Stimulated activated CD4-positive, alpha-beta T cell treated with anti-CD3 and anti-CD28 coated beads, Interleukin-1b, Interleukin-23, amount 100 ng/mL, for 1 hour (primary cell): Measurements from ENCODE around the gene LGALS7B.
"Not testable (repeated sequence)": the region's sequence is repeated elsewhere in the genome, so short reads cannot be mapped to it uniquely, and the experiment has no call there.

ENCODE experiments used
- DNase-seq, 2 donors: peaks; one replicate each; pipeline ENCODE4 v3.0.0-alpha.2; 2020; ENCODE audit warnings: low read depth in 2 of 2

The LGALS7B gene

GRCh38 chr19:38788478-38789243 is at the start of gene LGALS7B:
Gene LGALS7B, plus strand, starts transcription at chr19:38789200. Its CDS starts 27 bp downstream, at chr19:38789227.
- no peak for DNase-seq

DNA sequence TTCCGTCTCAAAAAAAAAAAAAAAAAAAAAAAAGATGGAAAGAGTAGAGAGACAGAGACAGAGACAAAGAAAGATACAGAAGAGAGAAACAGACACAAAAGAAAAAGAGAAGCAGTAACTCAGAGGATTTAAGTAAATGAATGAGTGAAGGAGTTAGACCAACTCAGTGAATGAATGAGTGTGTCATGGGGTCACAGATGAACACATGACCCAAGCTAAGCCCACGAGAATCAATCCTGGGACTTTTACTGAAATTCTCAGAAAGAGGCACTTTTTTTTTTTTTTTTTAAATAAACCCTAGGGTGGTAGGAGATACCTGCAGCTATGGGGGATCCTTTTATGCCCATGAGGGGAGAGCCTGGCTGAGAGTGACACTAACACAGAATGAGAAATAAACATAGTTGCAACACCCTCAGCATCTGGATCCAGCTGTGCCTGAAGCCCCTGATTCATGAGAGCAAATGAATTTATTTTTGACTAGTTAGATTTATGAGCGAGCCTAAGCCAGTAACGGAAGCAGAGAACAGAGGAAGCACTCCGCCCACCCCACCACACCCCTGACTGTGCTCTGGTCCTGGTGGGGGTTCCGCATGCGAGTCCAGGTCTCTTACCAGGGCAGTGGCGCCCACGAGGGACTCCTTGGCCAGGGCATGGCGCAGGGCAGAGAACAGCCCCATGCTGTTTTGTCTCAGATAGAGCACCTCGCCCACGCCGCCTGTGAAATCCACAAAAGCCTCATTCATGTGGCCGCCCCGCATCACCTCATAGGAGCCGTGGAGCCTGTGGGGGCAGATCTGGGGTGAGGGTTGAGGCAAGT is 49.4 kb upstream of the LGALS7B start:
- DNase-seq, result no peak

DNA sequence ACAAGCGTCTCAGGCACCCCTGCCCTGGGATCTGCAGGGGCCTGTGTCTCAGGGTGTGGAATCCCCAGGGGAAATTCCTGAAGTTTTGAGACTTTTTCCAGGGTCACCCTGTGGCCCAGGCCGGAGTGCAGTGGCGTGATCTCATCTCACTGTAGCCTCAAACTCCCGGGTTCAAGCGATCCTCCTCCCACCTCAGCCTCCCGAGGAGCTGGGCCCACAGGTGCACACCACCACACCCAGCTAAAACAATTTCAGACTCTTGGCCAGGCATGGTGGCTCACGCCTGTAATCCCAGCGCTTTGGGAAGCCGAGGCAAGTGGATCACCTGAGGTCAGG is 48.8 kb upstream of the LGALS7B start:
- no peak for DNase-seq

DNA sequence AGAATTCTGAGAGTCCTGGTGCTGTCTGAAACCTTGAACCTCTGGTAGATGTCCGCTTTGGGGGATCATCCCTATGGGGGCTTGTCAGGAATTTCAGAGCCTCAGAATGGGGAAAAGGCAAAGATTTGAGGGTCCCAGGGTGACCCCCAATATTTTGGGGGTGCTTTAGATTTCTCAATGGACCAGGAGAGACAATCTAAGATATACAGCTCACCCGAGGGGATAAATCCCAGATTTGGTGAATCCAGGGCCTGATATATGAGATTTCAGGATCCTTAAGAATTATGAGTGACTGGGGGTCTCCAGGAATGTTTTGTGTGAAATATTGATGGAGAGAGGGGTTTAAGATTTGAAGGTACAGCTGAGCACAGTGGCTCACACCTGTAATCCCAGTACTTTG is 48.1 kb upstream of the LGALS7B start:
- DNase-seq, result no peak

DNA sequence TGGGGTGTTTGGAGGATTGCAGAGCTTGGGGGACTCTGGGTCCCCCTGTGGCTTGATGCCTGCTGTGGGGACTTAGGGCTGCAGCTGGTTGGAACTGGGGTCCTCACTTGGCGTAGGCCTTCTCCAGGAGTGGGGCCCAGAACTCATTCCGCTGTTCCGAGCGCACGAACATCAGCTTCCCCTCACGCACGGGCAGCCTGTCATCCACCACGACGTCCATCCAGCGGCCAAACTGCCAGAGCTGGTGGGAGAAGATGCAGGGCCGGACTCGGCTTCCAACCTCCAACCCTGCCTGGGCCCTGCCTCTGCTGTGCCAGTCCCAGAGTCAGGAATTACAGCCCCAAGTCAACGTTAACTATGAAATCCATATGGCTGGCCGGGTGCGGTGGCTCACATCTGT is 47.3 kb upstream of the LGALS7B start:
- no peak for DNase-seq

DNA sequence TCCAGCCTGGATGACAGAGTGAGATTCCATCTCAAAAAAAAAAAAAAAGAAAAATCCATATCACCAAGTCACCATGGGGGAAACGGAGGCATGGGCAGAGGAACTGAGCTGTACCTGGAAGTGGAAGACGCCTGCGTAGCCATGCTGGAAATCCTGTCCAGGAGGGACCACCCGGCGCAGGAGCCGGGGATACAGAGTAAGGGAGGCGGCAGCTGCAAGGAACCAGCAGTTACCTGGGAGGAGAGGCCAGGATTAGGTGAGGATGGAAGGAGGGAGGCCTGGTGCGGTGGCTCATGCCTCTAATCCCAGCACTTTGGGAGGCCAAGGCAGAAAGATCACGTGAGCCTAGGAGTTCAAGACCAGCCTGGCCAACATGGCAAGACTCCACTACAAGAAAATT is 46.7 kb upstream of the LGALS7B start:
- no peak for DNase-seq

DNA sequence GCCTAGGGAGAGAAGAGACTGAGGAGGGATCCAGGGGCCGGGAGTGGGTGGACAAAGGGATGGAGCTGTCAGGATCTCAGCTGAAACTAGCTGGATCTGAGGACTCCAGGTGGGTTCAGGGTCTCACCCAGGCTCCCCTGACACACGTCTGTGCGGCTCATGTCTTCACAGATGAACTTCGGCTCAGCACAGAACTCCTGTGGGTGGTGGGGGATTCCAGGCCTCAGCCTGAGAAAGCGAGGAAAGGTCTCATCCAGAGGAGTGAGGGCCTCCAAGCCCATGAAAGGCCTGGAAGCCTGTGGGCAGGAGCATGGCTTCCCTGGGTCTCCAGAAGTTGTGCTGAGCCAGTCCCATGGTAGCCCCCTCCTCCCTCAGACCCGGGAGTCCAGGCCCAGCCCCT is 46.1 kb upstream of the LGALS7B start:
- DNase-seq, result no peak

GRCh38 chr19:38743394-38744297 is 45.4 kb upstream of the LGALS7B start:
- no peak for DNase-seq

DNA sequence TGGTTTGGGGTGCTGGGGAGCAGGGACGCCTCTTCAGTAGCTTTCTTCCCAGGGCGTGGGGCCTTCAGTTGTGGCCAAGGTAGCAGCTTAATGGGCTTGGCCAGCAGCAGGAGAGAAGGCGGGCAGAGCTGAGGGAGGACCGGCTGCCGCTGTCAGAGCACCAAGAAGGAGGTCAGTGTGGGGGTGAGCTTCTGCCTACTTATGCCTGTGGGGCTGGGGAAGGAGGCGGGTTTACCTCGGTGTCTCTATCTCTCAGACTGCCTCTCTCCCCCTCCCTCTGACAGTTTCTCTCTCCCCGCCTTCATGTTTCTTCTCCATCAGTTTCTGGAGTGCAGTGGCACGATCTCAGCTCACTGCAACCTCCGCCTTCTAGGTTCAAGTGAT is 44.7 kb upstream of the LGALS7B start, which contains the start of gene CAPN12:
TSS of gene CAPN12 (minus strand) at position 177 of the 384 bp plus-strand sequence. CDS start 309 bp downstream, outside the sequence.
- DNase-seq, result no peak

DNA sequence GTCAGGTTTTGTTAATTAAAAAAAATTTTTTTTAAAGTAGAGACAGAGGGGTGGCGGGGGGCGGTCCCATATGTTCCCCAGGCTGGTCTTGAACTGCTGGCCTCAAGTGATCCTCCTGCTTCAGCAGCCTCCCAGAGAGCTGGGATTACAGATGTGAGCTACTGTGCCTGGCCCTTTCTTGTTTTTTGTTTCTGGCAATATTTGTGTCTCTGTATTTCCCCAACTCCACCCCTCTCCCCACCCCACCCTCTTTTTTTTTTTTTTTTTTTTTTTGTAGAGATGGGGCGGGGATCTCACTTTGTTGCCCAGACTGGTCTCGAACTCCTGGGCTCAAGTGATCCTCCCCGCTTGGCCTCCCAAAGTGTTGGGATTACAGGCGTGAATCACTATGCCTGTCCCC is 44.1 kb upstream of the LGALS7B start:
- DNase-seq, result no peak

GRCh38 chr19:38745316-38745715 is 43.7 kb upstream of the LGALS7B start:
- no peak for DNase-seq

DNA sequence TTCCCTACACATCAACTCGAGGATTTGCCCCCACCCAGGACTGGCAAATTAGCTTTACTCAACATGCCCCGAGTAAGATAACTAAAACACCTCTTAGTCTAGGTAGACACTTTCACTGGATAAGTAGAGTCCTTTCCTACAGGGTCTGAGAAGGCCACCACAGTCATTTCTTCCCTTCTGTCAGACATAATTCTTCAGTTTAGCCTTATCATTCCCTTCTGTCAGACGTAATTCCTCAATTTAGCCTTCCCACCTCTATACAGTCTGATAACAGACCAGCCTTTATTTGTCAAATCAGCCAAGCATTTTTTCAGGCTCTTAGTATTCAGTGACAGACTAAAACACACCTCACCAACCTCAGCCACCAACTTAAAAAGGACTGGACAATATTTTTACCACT is 35.2 kb upstream of the LGALS7B start:
- not testable (repeated sequence) for DNase-seq

DNA sequence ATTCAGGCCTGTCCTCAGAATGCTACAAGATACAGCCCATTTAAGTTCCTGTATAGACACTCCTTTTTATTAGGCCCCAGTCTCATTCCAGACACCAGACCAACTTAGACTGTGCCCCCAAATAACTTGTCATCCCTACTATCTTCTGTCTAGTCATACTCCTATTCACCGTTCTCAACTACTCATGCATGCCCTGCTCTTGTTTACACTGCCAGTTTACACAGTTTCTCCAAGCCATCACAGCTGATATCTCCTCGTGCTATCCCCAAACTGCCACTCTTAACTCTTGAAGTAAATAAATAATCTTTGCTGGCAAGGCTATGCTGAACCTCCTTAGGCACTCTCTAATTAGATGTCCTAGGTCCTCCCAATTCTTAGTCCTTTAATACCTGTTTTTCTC is 34.8 kb upstream of the LGALS7B start:
- not testable (repeated sequence) for DNase-seq

DNA sequence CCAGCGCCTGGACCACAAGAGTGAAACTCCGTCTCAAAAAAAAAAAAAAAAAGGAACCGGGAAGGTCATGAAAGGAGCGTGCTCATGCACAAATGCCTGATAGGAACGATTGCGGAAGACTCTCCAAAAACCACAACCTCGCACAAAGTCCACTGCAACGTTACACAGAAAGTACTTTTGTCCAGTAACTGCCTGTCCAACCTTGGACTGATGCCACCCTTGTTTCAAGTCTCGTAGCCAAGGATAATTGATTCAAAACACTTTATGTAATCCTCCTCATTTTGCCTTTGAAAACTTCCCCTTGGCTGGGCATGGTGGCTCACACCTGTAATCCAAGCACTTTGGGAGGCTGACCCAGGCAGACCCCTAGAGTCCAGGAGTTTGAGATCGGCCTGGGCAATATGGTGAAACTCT is 29.4 kb upstream of the LGALS7B start:
- DNase-seq, result no peak

GRCh38 chr19:38760805-38761517 is 28.0 kb upstream of the LGALS7B start:
- DNase-seq, result not testable (repeated sequence)

GRCh38 chr19:38761884-38762389 is 27.1 kb upstream of the LGALS7B start:
- not testable (repeated sequence) for DNase-seq

- DNase-seq, result no peak
Measured at GRCh38 chr19:38763795-38764220, 25.2 kb upstream of the LGALS7B start.

DNA sequence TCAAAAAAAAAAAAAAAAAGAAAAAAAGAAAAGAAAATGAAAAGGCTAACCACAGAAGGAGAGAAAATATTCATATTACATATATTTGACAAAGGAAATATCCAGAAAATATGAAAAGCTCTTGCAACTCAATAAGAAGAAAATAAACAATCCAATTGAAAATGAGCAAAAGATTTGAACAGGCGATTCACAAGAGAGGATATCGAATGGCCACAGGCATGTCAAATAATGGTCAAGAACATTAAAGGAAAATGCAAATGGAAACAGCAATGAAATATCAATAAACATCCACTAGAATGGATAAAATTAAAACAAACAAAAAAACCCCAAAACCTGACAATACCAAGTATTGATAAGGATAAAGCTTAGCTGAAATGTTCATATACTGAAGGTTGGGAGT is 23.8 kb upstream of the LGALS7B start:
- no peak for DNase-seq

DNA sequence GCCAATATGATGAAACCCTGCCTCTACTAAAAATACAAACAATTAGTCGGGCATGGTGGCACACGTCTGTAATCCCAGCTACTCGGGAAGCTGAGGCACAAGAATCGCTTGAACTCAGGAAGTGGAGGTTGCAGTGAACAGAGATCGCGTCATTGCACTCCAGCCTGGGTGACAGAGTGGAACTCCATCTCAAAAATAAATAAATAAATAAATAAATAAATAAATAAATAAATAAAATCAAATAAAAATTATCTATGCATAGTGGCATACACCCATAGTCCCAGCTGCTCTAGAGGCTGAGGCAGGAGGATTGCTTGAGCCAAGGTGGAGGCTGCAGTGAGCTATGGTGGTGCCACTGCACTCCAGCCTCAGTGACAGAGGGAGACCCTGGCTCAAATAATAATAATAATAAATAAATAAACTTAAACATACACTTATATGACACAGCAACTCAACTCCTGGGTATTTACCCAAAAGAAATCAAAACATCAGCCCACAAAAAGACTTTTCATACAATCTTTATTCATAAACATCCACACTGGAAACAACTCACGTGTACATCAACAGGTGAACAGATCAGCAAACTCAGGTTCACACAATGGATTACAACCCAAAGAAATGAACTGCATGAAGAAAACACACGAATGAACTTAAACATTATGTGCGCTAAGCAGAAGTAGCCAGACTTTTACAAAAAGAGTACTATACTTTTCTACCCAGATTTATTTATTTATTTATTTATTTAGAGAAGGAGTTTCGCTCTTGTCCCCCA is 22.5 kb upstream of the LGALS7B start:
- DNase-seq, result no peak

GRCh38 chr19:38769635-38770211 is 19.3 kb upstream of the LGALS7B start:
- DNase-seq, result peak; percentile 72 to 77
